Skin of body (tissue), 2 donors: Measurements from ENCODE around the gene CEP89. TPM values are rescaled to one million over a fixed set of nuclear protein-coding genes. Genes with fewer than 3 reads are reported as not detected.
"Not testable (repeated sequence)": the region's sequence is repeated elsewhere in the genome, so short reads cannot be mapped to it uniquely, and the experiment has no call there.

Source experiments
- DNase-seq: peaks from one replicate; lab custom pipeline; 2025; lab: John Stamatoyannopoulos, UW
- total RNA-seq: library from RNA; depleted of rRNA; stranded (reverse); fragments of >200 nt; gene quantifications from one replicate; pipeline ENCODE4 v1.2.3, GENCODE V29; 2014

The CEP89 gene
- total RNA-seq = 9.5 TPM

DNA sequence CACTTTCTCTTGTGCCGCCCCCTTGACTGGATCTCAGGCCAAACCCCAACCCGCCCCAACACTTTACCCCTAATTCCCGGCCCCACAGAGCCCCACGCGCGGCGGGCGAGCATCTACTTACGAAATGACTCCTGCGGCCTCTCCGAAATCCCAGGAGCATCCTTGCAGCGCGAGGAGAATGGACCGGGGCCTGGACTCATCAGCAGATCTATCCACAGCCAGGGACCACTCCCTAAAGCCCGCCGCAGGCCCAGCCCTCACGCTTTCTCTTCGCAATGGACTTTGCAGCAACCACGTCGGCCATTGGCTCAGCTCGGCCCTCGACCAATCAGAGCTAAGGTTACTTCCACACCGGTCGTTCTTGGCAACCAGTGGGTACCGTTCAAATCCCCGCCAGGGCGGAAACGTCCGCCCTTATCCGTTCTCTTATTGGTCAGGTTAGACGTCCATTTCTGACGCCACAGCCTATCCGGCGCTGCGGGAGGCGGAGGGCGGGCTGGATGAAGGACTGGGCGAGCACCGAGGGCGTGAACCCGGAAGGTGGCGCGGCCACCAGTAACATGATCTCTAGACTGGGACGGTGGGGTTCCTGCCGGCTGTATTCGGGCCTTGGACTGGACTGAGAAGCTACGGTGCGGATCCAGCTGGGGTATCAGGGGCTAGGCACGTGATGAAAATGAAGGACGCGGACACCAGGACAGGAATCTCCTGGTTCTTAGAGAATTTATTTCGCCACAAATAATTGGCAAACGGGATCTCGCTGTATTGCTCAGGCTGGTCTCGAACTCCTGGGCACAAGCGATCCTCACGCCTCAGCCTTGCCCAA, at the start of gene CEP89, which contains the start of gene FAAP24:
TSS of gene CEP89 (minus strand) at position 244 of the 826 bp plus-strand sequence. CDS start at position 160, 84 bp downstream.
TSS of gene FAAP24 (plus strand) at position 528 of the 826 bp plus-strand sequence. CDS start 955 bp downstream, outside the sequence.
- DNase-seq = peak; percentile 100

DNA sequence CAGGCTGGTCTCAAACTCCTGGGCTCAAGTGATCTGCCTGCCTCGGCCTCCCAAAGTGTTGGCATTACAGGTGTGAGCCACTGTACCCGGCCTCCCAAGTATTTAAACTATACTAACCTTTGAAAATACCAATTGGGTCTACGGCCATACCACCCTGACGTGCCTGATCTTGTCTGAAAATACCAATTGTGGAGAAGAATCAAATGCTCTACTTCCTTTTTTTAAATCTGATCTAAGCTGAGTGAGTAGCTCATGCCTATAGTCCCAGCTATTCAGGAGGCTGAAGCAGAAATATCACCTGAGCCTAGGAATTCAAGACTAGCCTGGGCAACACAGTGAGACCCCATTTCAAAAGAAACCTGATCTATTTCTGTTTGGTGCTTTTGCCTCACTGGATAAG, 39.1 kb upstream of the CEP89 start:
- not testable (repeated sequence) for DNase-seq

DNA sequence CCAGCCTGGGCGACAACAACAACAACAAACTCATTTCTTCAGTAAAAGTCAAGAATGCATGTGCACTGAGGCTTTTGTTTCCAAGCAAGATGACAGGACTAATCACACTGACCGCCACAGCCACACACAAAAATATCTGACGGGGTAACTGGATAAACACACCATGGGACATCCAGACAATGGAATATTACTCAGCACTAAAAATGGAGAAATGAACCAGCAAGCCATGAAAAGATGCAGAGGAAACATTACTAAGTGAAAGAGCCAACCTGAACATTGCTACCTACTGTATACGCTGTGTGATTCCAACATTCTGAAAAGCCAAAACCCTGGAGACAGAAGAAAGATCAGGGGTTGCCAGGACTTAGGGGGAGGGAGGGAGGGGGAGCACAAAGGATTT, 37.0 kb upstream of the CEP89 start:
- DNase-seq = no peak

DNA sequence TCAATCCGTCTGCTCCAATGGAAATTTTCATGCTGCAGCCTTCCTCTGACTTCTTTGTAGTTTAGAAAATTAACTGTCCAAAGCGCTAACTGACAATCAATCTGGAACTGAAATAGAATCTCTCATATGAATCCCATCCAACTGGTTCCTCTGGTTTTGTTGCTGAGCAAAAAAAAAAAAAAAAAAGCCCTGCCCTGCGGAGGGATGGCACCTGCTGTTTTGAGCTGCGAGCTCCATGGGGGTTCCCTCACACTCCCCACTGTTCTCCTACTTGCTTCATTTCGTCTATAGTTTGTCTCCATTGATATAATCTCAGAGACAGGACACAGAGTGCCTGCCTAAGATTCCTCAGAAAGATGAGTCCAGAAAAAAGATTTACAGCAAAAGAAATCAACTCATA, 33.7 kb upstream of the CEP89 start:
- DNase-seq = no peak

DNA sequence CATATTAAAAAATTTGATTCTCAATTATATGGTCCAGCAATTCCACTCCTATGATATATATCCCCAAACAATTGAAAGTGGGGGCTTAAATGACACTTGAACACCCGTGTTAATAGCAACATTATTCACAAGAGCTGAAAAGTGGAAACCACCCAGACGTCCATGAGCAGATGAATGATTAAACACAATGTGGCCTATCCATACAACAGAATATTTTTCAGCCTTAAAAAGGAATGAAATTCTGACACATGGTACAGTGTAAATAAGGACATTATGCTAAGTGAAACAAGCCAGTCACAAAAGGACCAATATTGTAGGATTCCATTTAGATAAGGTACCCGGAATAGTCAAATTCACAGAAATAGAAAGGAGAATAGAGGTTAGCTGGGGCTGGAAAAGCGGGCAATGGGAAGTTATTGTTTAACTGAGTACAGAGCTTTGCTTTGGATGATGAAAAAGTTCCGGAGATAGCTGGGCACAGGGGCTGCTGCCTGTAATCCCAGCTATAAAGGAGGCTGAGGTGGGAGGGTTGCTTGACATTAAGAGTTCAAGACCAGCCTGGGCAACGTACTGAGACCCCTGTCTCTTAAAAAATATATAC, 31.8 kb upstream of the CEP89 start:
- DNase-seq = not testable (repeated sequence)

- not testable (repeated sequence) for DNase-seq
These were observed 30.5 kb upstream of the CEP89 start for GRCh38 chr19:33002126-33002865.

- DNase-seq = no peak
These were observed 29.2 kb upstream of the CEP89 start for GRCh38 chr19:33000910-33001309.

DNA sequence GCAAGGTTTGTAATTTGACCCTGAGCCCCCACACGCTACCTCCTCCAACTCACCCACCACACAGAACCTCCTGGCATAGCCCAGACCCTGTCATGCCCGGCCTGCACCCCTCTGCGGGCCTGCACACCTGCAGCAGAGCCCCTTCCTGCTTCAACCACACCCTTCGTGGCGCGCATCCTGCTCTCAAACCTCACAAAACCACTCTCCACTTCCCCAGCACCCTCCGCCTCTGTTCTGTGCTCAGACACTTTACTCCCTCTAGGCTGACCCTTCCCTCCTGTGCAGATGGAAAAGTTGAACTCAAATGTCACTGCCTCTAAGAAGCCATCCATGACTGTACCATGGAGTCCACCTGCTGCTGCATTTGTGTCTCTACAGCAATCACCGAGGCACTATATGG, 28.8 kb upstream of the CEP89 start:
- DNase-seq = no peak

- DNase-seq = no peak
These were observed 27.0 kb upstream of the CEP89 start for GRCh38 chr19:32998722-32999121.

GRCh38 chr19:32997716-32998355, 26.1 kb upstream of the CEP89 start:
- no peak for DNase-seq

DNA sequence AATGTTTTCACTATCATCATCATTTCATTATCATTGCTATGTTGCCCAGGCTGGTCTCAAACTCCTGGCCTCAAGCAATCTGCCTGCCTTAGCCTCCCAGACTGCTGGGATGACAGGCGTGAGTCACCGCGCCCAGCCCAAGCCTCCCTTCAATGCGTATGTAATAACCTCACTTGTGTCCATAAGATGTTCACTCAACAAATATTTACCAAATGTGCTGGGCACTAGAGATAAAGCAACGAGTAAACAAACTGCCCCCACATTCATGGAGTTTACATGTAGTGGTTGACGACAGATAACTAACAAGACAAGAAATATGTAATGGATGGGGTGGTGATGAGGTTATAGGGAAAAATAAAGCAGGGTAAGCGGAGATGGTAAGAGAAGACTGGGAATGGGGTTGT, 25.3 kb upstream of the CEP89 start:
- not testable (repeated sequence) for DNase-seq

GRCh38 chr19:32995966-32996365, 24.2 kb upstream of the CEP89 start:
- not testable (repeated sequence) for DNase-seq

GRCh38 chr19:32988724-32989123, 17.0 kb upstream of the CEP89 start:
- no peak for DNase-seq

- not testable (repeated sequence) for DNase-seq
These were observed 16.5 kb upstream of the CEP89 start for GRCh38 chr19:32988254-32988653.

GRCh38 chr19:32982488-32982887, 10.7 kb upstream of the CEP89 start:
- not testable (repeated sequence) for DNase-seq

DNA sequence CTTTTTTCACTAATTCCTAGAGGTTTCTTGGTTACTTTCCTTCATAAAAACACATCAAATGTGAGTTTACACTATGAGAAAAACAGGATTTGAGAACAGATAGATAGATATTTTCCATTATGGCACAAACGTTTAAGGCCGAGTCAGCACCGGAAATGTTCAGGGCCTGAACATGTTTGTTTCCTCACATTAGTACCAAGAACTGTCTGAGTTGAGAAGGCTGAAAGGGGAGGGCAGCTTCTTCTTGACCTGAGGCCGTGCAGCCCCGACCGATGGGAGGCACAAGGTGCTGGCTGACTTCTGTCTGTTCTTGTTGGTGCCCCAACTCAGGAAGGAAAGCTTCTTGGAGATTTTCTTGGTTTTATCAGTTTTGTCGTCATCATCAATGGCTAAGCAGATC, 8.0 kb upstream of the CEP89 start:
- not testable (repeated sequence) for DNase-seq

DNA sequence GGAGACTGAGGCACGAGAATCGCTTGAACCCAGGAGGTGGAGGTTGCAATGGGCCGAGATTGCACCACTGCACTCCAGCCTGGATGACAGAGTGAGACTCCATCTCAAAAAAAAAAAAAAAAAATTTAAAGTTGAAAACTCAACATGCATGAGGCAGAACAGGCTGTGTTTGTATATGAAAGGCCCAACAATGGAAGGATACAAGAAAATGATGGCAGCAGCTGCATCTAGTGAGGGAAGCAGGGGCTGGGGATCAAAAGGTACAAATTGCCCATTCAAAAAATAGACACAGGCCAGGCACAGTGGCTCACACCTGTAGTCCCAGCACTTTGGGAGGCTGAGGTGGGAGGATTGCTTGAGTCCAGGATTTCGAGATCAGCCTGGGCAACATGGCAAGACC, 6.1 kb upstream of the CEP89 start:
- DNase-seq = not testable (repeated sequence)

- no peak for DNase-seq
These were observed 5.5 kb upstream of the CEP89 start for GRCh38 chr19:32977280-32977679.

DNA sequence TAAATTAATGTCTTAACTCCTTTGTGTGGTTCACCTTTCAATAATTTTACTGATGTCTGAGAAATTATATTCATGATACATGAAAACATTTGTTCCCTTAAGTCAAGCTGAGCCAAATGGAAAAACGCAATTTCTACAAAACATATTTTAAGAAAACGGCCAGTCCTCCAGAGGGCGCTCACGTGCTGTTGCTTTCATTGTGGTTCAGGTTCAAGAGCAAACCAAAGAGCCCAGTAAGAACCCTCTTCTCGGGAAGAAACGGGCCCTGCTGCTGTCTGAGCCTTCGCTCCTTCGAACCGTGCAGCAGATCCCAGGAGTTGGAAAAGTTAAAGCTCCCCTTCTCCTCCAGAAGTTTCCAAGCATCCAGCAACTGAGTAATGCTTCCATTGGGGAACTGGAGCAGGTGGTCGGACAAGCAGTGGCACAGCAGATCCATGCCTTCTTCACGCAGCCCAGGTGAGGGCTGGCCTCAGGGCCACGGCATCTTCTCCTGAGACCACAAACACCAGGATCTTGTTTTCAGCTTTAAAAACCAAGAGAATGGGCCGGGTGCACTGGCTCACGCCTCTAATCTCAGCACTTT, 4.6 kb upstream of the CEP89 start:
- DNase-seq = peak; percentile 3

GRCh38 chr19:32971012-32971595, 654 bp downstream of the CEP89 start:
- DNase-seq = no peak

- no peak for DNase-seq
These were observed 2.2 kb downstream of the CEP89 start for GRCh38 chr19:32969549-32969948.
